Measurements from ENCODE around the gene MCU. TPM values are rescaled to one million over a fixed set of nuclear protein-coding genes. Genes with fewer than 3 reads are reported as not detected.
"Not testable (repeated sequence)": the region's sequence is repeated elsewhere in the genome, so short reads cannot be mapped to it uniquely, and the experiment has no call there.

MCU gene
- total RNA-seq, 1 donor from 2014 or later = 44.7 TPM

- TF ChIP-seq POLR2AphosphoS5 (IDR thresholded peaks at IDR 0.05; ENCODE audit: insufficient read depth in 1 of 2, low read depth in 1 of 2) (no peak), POLR2A (IDR thresholded peaks at IDR 0.05) (no peak), CTCF (IDR thresholded peaks at IDR 0.05) (no peak)
- intact Hi-C loops (cut with DNase I) = no loop called here
- no peaks in the 10 kb centered on the region for H3K9me3 ChIP-seq
- H3K36me3 ChIP-seq = no peaks in the 10 kb centered on the region
- no peaks in the 10 kb centered on the region for H3K27me3 ChIP-seq
- DNase-seq (ENCODE audit: extremely low spot score in 2 of 2) = no peak
- H3K4me1 ChIP-seq = no peaks in the 10 kb centered on the region
- H3K27ac ChIP-seq = no peak overlapping the region
- H3K4me3 ChIP-seq = no peak overlapping the region
Observed at GRCh38 chr10:72913287-72913686, 221.3 kb downstream of the MCU start.

GRCh38 chr10:72917201-72917600 lies 225.3 kb downstream of the MCU start:
- H3K27ac ChIP-seq; H3K4me1 ChIP-seq; H3K4me3 ChIP-seq; DNase-seq (ENCODE audit: extremely low spot score in 2 of 2); H3K36me3 ChIP-seq; H3K27me3 ChIP-seq; intact Hi-C loops (cut with DNase I); H3K9me3 ChIP-seq: not testable (repeated sequence)

GRCh38 chr10:72917803-72918332 lies 225.9 kb downstream of the MCU start:
- intact Hi-C loops (cut with DNase I); DNase-seq (ENCODE audit: extremely low spot score in 2 of 2); H3K27me3 ChIP-seq; H3K4me1 ChIP-seq; H3K4me3 ChIP-seq; H3K27ac ChIP-seq; H3K36me3 ChIP-seq; H3K9me3 ChIP-seq: not testable (repeated sequence)

GRCh38 chr10:72918352-72918751 lies 226.4 kb downstream of the MCU start:
- intact Hi-C loops (cut with DNase I) = no loop called here
- DNase-seq (ENCODE audit: extremely low spot score in 2 of 2) = no peak
- H3K4me3 ChIP-seq = no peak overlapping the region

GRCh38 chr10:72921147-72921683 lies 229.3 kb downstream of the MCU start:
- H3K36me3 ChIP-seq; H3K27ac ChIP-seq; intact Hi-C loops (cut with DNase I); DNase-seq (ENCODE audit: extremely low spot score in 2 of 2); H3K4me1 ChIP-seq; H3K27me3 ChIP-seq; H3K9me3 ChIP-seq; H3K4me3 ChIP-seq: not testable (repeated sequence)

More at GRCh38 chr10:72918352-72918751, 226.4 kb downstream of the MCU start:
- Histone ChIP-seq H3K4me1 (no peaks in the 10 kb centered on the region), H3K27ac (no peak overlapping the region), H3K27me3 (no peaks in the 10 kb centered on the region), H3K9me3 (no peaks in the 10 kb centered on the region), H3K36me3 (no peaks in the 10 kb centered on the region)
- no peak for TF ChIP-seq POLR2AphosphoS5 (IDR thresholded peaks at IDR 0.05; ENCODE audit: insufficient read depth in 1 of 2, low read depth in 1 of 2)
- TF ChIP-seq CTCF (IDR thresholded peaks at IDR 0.05) = no peak
- TF ChIP-seq POLR2A (IDR thresholded peaks at IDR 0.05) = no peak

GRCh38 chr10:72924351-72924750 lies 232.4 kb downstream of the MCU start:
- no peak for DNase-seq (ENCODE audit: extremely low spot score in 2 of 2)
- TF ChIP-seq CTCF (IDR thresholded peaks at IDR 0.05) = no peak
- no peak for TF ChIP-seq POLR2A (IDR thresholded peaks at IDR 0.05)
- TF ChIP-seq POLR2AphosphoS5 (IDR thresholded peaks at IDR 0.05; ENCODE audit: insufficient read depth in 1 of 2, low read depth in 1 of 2) = no peak
- intact Hi-C loops (cut with DNase I) = no loop called here
- Histone ChIP-seq H3K36me3 (no peaks in the 10 kb centered on the region), H3K4me3 (no peak overlapping the region), H3K27me3 (no peaks in the 10 kb centered on the region), H3K4me1 (no peaks in the 10 kb centered on the region), H3K27ac (no peak overlapping the region), H3K9me3 (no peaks in the 10 kb centered on the region)
